Small intestine (tissue), 7 donors: ENCODE data around the gene SIK3. TPM values are rescaled to one million over a fixed set of nuclear protein-coding genes. Genes with fewer than 3 reads are reported as not detected.
"Not testable (repeated sequence)": the region's sequence is repeated elsewhere in the genome, so short reads cannot be mapped to it uniquely, and the experiment has no call there.

Experiments
- DNase-seq, 2 donors: peaks; one replicate each; pipeline versions ENCODE4 v3.0.0 to v3.0.0-alpha.2; 2013
- FAIRE-seq: peaks from 2 replicates; lab custom pipeline; 2012; peaks lifted over from hg19 to GRCh38; lab: Jason Lieb, UNC
- H3K27ac ChIP-seq, 3 donors: one replicate each; pipeline ENCODE4 v1.5.1; 2013; ENCODE audit warnings: low read length in 2 of 3, mild to moderate bottlenecking in 2 of 3, control low read depth in 1 of 3, inconsistent platforms in 1 of 3, low read depth in 1 of 3, moderate library complexity in 1 of 3
- H3K27me3 ChIP-seq, 3 donors: one replicate each; pipeline ENCODE4 v1.6.1; 2013; ENCODE audit warnings: low read length in 3 of 3, inconsistent platforms in 1 of 3; ENCODE audit not compliant: control insufficient read depth in 3 of 3, insufficient read depth in 3 of 3
- H3K36me3 ChIP-seq, 3 donors: one replicate each; pipeline ENCODE4 v1.6.1; 2013; ENCODE audit warnings: low read length in 3 of 3, inconsistent platforms in 1 of 3, low read depth in 1 of 3, mild to moderate bottlenecking in 1 of 3, moderate library complexity in 1 of 3; ENCODE audit not compliant: control insufficient read depth in 3 of 3, insufficient read depth in 2 of 3
- H3K4me1 ChIP-seq, 3 donors: one replicate each; pipeline ENCODE4 v1.6.1; 2013; ENCODE audit warnings: low read length in 2 of 3, inconsistent platforms in 1 of 3, low read depth in 1 of 3, mild to moderate bottlenecking in 1 of 3, moderate library complexity in 1 of 3; ENCODE audit not compliant: control insufficient read depth in 3 of 3, insufficient read depth in 2 of 3
- H3K4me3 ChIP-seq, 3 donors: one replicate each; pipeline ENCODE4 v1.5.1; 2013; ENCODE audit warnings: low read length in 3 of 3, control low read depth in 1 of 3, inconsistent platforms in 1 of 3, low read depth in 1 of 3, mild to moderate bottlenecking in 1 of 3, moderate library complexity in 1 of 3
- H3K9me3 ChIP-seq, 2 donors: one replicate each; pipeline ENCODE4 v1.6.1; 2013; ENCODE audit warnings: low read depth in 1 of 2, low read length in 1 of 2; ENCODE audit not compliant: control insufficient read depth in 2 of 2, insufficient read depth in 1 of 2
- WGBS, 3 donors: extraction: QIAGEN DNeasy Blood & Tissue Kit; methylation state at CpG; one replicate each; pipeline ENCODE4 v1.1.7; 2013; 5-methylcytosine and 5-hydroxymethylcytosine counted together
- polyA plus RNA-seq, 4 donors: library from polyadenylated mRNA; stranded (reverse) in 3 of 4; unstranded in 1 of 4; fragments of 200-250 nt in 3 of 4; fragments of 120-200 nt in 1 of 4; gene quantifications; one replicate each; pipeline versions ENCODE4 v1.2.1 to v1.2.3, GENCODE V29; 2013
- donor health status: healthy with polysubstance abuse.
- donor health status: control.
- donor health status: control.
- donor health status: Bipolar disorder and iron deficiency.
- donor health status: healthy.

The SIK3 gene
- polyA plus RNA-seq, 4 donors, result 4.9 to 35.3 (median 9.0) TPM

DNA sequence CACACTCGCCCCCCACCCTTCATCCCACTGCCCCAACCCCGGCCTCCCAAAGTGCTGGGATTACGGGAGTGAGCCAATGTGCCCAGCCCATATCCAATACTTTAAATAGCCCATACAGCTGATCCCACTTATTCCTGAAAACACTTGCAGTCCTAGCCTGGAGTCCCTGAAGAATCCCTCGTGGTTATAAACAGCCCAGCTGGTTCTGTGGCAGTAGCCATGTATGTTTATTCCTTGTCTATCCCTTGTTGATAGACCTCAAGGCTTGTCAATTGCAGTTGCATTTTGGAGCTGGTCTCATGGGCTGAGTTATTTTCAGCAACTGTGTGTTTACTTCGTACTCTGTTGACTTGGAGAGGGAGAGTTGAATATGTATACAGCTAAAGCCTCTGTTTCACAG lies 24.3 kb upstream of the SIK3 start:
- Histone ChIP-seq H3K36me3 (no peaks in the 10 kb centered on the region), H3K27ac (no peak overlapping the region), H3K27me3 (no peaks in the 10 kb centered on the region), H3K4me3 (no peak overlapping the region), H3K9me3 (no peaks in the 10 kb centered on the region), H3K4me1 (no peaks in the 10 kb centered on the region)
- no peak for DNase-seq
- 61 to 75% (median 71%) methylated on average over 5 of the region's 5 CpGs for WGBS, 3 donors
- FAIRE-seq, result no peak

DNA sequence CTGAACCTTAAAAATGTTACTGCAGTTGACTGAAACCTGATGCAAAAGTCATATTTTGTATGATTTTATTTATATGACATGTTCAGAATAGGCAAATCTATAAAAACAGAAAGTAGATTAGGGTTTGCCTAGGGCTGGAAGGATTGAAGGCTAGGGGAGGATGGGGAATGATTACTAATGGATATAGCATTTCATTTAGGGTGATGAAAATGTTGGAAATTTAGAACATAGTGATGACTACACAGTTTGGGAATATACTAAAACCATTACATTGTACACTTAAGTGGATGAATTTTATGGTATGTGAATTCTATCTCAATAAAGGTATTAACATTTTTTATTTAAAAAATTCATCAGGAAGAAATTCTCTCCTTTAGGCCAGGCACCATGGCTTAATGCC lies 22.9 kb upstream of the SIK3 start:
- DNase-seq, result no peak
- no peaks in the 10 kb centered on the region for H3K9me3 ChIP-seq
- H3K4me3 ChIP-seq, result no peak overlapping the region
- H3K27ac ChIP-seq, result no peak overlapping the region
- no peaks in the 10 kb centered on the region for H3K36me3 ChIP-seq
- H3K27me3 ChIP-seq, result no peaks in the 10 kb centered on the region
- no peak for FAIRE-seq
- H3K4me1 ChIP-seq, result no peaks in the 10 kb centered on the region

DNA sequence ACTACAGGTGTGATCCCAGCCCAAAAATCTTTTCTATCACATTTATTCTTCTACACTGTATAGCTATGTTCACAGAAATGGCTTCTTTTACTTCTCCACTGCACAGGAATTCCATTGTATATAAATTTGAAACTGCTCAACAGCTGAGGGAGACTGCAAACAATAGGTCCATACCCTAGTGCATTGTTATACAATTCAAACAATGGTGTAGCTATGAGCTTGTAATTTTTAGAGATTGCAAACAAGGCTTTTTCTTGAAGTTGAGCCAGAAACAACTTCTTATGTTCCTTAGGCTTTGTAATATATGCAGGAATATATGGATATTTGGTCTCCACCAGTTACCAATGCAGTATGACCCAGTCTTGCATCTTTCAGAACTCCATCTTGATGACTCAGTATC lies 19.5 kb upstream of the SIK3 start:
- Histone ChIP-seq H3K27me3 (no peaks in the 10 kb centered on the region), H3K4me3 (no peak overlapping the region), H3K4me1 (no peaks in the 10 kb centered on the region), H3K9me3 (no peaks in the 10 kb centered on the region), H3K36me3 (no peaks in the 10 kb centered on the region), H3K27ac (no peak overlapping the region)
- FAIRE-seq, result no peak
- no peak for DNase-seq

DNA sequence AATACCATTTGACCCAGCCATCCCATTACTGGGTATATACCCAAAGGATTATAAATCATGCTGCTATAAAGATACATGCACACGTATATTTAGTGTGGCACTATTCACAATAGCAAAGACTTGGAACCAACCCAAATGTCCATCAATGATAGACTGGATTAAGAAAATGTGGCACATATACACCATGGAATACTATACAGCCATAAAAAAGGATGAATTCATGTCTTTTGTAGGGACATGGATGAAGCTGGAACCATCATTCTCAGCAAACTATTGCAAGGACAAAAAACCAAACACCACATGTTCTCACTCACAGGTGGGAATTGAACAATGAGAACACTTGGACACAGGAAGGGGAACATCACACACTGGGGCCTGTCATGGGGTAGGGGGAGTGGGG lies 14.7 kb upstream of the SIK3 start:
- H3K9me3 ChIP-seq, H3K27ac ChIP-seq, H3K4me1 ChIP-seq, H3K4me3 ChIP-seq, FAIRE-seq, H3K27me3 ChIP-seq, H3K36me3 ChIP-seq, DNase-seq: not testable (repeated sequence)
- WGBS, 3 donors, result 44 to 88% (median 67%) methylated on average over 1 of the region's 1 CpG

DNA sequence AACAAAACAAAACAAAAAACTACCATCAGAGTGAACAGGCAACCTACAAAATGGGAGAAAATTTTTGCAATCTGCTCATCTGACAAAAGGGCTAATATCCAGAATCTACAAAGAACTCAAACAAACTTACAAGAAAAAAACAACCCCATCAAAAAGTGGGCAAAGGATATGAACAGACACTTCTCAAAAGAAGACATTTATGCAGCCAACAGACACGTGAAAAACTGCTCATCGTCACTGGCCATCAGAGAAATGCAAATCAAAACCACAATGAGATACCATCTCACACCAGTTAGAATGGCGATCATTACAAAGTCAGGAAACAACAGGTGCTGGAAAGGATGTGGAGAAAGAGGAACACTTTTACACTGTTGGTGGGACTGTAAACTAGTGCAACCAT lies 14.3 kb upstream of the SIK3 start:
- not testable (repeated sequence) for H3K27ac ChIP-seq, H3K27me3 ChIP-seq, FAIRE-seq, H3K4me3 ChIP-seq, DNase-seq, H3K9me3 ChIP-seq, H3K36me3 ChIP-seq, H3K4me1 ChIP-seq
- 60 to 65% (median 60%) methylated on average over 3 of the region's 3 CpGs for WGBS, 3 donors

DNA sequence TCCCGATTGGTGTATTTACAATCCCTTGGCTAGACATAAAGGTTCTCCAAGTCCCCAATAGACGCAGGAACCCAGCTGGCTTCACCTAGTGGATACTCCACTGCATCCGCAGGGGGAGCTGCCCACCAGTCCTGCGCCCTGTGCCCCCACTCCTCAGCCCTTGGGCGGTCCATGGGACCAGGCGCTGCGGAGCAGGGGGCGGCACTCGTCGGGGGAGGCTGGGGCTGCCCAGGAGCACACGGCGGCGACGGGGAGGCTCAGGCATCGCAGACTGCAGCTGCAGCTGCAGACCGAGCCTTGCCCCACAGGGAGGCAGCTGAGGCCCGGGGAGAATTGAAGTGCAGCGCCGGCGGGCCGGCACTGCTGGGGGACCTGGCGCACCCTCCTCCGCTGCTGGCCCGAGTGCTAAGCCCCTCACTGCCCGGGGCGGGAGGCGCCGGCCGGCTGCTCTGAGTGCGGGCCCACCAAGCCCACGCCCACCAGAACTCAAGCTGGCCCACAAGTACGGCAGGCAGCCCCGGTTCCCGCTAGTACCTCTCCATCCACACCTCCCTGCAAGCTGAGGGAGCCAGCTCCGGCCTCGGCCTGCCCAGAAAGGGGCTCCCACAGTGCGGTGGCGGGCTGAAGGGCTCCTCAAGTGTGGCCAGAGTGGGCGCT lies 12.2 kb upstream of the SIK3 start:
- DNase-seq, result no peak
- WGBS, 3 donors, result 91 to 95% (median 95%) methylated on average over 31 to 39 of the region's 39 CpGs

DNA sequence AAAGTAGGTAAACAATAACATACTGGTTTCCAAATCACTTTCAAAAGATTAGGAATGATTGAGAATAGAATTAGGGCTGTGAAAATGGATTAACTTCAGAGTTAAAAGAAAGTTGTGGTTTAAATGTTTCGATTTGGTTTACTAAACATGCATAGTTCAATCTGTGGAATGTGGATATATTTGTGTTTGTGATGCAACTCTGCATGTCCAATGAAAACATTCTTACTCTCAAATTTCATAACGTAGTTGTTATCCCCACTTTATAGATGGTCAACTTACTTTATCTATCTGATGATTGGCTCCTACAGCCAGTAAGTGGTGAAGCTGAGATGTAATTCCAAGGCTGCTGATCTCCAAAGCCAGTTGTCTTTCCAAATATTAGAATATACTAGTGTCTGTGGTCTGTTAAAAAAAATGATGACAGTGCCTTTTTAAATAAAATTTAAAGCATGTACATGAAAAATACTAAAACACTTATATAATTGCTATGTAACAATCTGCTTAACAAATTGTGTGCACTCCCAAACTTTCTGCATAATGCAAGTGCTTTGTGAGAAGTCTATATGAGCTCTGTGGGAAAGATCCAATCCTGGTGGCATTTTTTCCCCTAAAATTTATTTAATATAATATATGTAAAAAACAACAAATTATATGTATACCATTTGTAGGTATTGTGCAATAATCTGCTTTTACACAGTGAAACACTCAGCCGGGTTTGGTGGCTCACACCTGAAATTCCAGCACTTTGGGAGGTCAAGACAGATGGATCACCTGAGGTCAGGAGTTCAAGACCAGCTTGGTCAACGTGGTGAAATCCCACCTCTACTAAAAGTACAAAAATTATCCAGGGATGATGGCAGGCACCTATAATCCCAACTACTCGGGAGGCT lies 9.7 kb upstream of the SIK3 start:
- no peak overlapping the region for H3K27ac ChIP-seq
- no peak for DNase-seq

More for the DNA sequence above, 12.2 kb upstream of the SIK3 start:
- Histone ChIP-seq H3K36me3 (no peaks in the 10 kb centered on the region), H3K9me3 (no peaks in the 10 kb centered on the region), H3K4me1 (no peaks in the 10 kb centered on the region), H3K27ac (no peak overlapping the region), H3K4me3 (no peak overlapping the region), H3K27me3 (no peaks in the 10 kb centered on the region)
- FAIRE-seq, result no peak

DNA sequence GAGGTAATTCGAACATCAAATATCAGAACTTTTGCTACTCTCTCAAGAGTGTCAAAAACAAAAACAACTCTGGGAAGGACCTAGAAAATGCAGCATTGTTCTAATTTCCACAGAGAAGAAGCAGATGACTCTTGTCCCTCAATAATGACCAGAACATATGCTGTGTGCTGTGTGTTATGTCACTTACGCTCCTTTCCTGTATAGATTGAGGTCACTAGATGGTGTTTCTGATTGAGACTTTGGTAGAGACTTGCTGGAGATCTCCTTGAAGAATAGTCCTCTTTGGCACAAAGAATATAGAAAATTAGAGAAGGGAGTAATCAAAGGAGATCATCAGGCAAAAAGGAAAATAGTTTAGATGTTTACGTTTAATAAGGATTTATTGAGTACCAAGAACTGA lies 2.3 kb upstream of the SIK3 start:
- Histone ChIP-seq H3K4me1 (peaks cover 6 to 24% (median 9%) of the 10 kb centered on the region in 3 donors), H3K4me3 (no peak overlapping the region), H3K27me3 (no peaks in the 10 kb centered on the region), H3K9me3 (no peaks in the 10 kb centered on the region), H3K36me3 (no peaks in the 10 kb centered on the region), H3K27ac (no peak overlapping the region)
- no peak for DNase-seq
- no peak for FAIRE-seq
- 91 to 94% (median 93%) methylated on average over 3 of the region's 3 CpGs for WGBS, 3 donors

More for the DNA sequence above, 9.7 kb upstream of the SIK3 start:
- no peak for FAIRE-seq
- 55 to 61% (median 61%) methylated on average over 5 of the region's 5 CpGs for WGBS, 3 donors
- Histone ChIP-seq H3K36me3 (no peaks in the 10 kb centered on the region), H3K4me3 (no peak overlapping the region), H3K9me3 (no peaks in the 10 kb centered on the region), H3K4me1 (no peaks in the 10 kb centered on the region), H3K27me3 (no peaks in the 10 kb centered on the region)
